Right cardiac atrium (tissue), 5 donors: ENCODE measurements around the gene OR9A2. TPM values are rescaled to one million over a fixed set of nuclear protein-coding genes. Genes with fewer than 3 reads are reported as not detected.

ENCODE experiments used
- ATAC-seq, 2 donors: fragments of 200-7000 bp; cut with Tn5 transposase; one replicate each; pipeline versions ENCODE4 v1.8.0 to v1.9.1; 2020; ENCODE audit warnings: moderate library complexity in 2 of 2, mild to moderate bottlenecking in 1 of 2
- DNase-seq, 3 donors: peaks; one replicate each; pipeline ENCODE4 v3.0.0-alpha.2; 2020
- H3K27ac ChIP-seq: one replicate; pipeline ENCODE4 v1.5.1; 2013; ENCODE audit warnings: mild to moderate bottlenecking, low read length, control low read depth, moderate library complexity
- H3K27me3 ChIP-seq: one replicate; pipeline ENCODE4 v1.6.1; 2013; ENCODE audit not compliant: control insufficient read depth, insufficient read depth
- H3K4me1 ChIP-seq: one replicate; pipeline ENCODE4 v1.6.1; 2013; ENCODE audit warnings: low read length; ENCODE audit not compliant: control insufficient read depth, insufficient read depth
- H3K4me3 ChIP-seq: one replicate; pipeline ENCODE4 v1.5.1; 2013; ENCODE audit warnings: low read length, control low read depth
- H3K9me3 ChIP-seq: one replicate; pipeline ENCODE4 v1.6.1; 2013; ENCODE audit warnings: low read length; ENCODE audit not compliant: control insufficient read depth
- WGBS: extraction: QIAGEN DNeasy Blood & Tissue Kit; methylation state at CpG from one replicate; pipeline ENCODE4 v1.1.7; 2013; 5-methylcytosine and 5-hydroxymethylcytosine counted together
- intact Hi-C, 4 donors: fragments of 100-400 bp; cut with DNase I; formaldehyde crosslinking; loops; one replicate each; pipeline versions ENCODE4 v1.11.0 to v1.14.0; 2022 to 2023
- polyA plus RNA-seq: library from polyadenylated mRNA; stranded (reverse); fragments of 200-250 nt; gene quantifications from one replicate; pipeline ENCODE4 v1.2.3, GENCODE V29; 2013
- total RNA-seq, 4 donors: library from RNA; stranded (reverse); fragmentation: NEBNext Ultra II Directional; extraction: Animal tissue kit (Norgen Biotek cat#: 25700); gene quantifications; one replicate each; pipeline ENCODE4 v1.2.1, GENCODE V29; 2021
- donor health status: healthy with polysubstance abuse.
- donor health status: DM: no; HTN: yes; CAD: no.
- donor health status: DM: no; HTN: no; CAD: no.
- donor health status: DM: no; HTN: yes; CAD: no; lungs with severe emphysema.
- donor health status: DM: yes; HTN: yes; CAD: no.

The OR9A2 gene
- total and polyA plus RNA-seq, 5 donors, result not detected

DNA sequence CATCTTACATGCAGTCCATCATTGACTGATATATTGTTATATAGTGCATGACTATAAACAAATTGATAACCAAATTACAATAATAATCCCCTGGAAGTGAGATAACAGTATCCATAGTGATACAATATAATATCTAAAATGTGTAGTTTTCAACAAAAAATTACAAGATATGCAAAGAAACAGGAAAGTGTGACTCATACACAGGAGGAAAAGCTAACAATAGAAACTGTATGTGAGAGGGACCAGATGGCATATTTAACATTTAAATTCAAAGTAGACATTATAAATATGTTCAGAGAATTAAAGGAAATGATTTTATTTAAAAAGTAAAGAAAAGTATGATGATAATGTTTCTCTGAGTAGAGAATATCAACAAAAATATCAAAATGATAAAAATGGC, 8.0 kb downstream of the OR9A2 start:
- H3K4me1 ChIP-seq, result no peaks in the 10 kb centered on the region
- H3K27me3 ChIP-seq, result no peaks in the 10 kb centered on the region
- H3K4me3 ChIP-seq, result no peak overlapping the region
- intact Hi-C loops, result no loop called here
- no peak for DNase-seq
- no peak for ATAC-seq
- no peak overlapping the region for H3K27ac ChIP-seq
- no peaks in the 10 kb centered on the region for H3K9me3 ChIP-seq

DNA sequence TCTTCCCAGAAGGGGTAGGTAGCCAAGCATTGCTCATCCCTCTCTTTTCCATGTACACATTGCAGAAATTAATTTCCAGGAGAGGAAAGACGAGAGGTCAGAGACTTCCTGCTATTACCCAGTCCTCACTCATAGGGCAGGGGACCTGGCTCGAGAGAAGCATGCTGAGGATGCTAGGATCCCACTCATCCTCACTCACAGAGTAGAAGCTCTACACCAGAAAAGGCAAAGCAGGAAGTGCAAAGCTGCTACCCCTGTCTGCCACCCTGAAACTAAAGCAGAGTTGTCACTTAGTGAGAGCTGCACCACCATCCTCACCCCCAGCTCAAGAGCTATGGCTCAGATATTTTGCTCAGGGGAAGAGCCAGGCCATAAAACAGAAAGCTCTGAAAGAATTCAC, 9.9 kb downstream of the OR9A2 start:
- H3K27ac ChIP-seq, result no peak overlapping the region
- H3K4me3 ChIP-seq, result no peak overlapping the region
- no peaks in the 10 kb centered on the region for H3K4me1 ChIP-seq
- H3K9me3 ChIP-seq, result no peaks in the 10 kb centered on the region
- H3K27me3 ChIP-seq, result no peaks in the 10 kb centered on the region
- intact Hi-C loops, result no loop called here
- whole genome bisulfite sequencing, result 56% methylated on average over 2 of the region's 2 CpGs
- DNase-seq (no peak), ATAC-seq (no peak)

- WGBS, result 78% methylated on average over 3 of the region's 3 CpGs
Measured at GRCh38 chr7:143015926-143016490, 10.9 kb downstream of the OR9A2 start.

DNA sequence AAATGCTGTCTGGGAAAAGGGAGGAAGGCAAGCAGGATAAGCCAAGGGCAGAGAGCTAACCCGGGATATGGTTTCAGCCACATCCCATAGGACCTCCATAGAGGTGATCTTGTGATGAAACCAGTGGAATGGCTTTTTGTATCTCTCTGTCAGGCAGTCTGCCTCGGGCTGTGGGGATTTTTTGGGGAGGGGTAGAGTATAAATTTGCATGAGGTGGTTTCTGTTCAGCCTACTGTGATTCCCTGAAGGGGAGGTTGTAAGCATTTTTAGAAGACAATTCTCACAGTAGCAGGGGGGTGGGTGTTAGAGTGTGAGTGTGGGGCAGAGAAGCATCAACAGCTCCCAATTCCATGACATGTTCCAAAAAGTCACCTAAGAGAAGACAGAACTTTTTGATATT, 11.8 kb downstream of the OR9A2 start:
- 60% methylated on average over 2 of the region's 2 CpGs for WGBS
- no peak for ATAC-seq
- no peak for DNase-seq
- intact Hi-C loops, result no loop called here
- Histone ChIP-seq H3K27me3 (no peaks in the 10 kb centered on the region), H3K4me1 (no peaks in the 10 kb centered on the region), H3K4me3 (no peak overlapping the region), H3K27ac (no peak overlapping the region), H3K9me3 (no peaks in the 10 kb centered on the region)

More at GRCh38 chr7:143015926-143016490, 10.9 kb downstream of the OR9A2 start:
- no peaks in the 10 kb centered on the region for H3K27me3 ChIP-seq
- no peaks in the 10 kb centered on the region for H3K4me1 ChIP-seq
- no peak for DNase-seq
- H3K9me3 ChIP-seq, result no peaks in the 10 kb centered on the region
- intact Hi-C loops, result no loop called here
- no peak overlapping the region for H3K4me3 ChIP-seq
- no peak overlapping the region for H3K27ac ChIP-seq
- no peak for ATAC-seq

GRCh38 chr7:143013893-143014292, 13.0 kb downstream of the OR9A2 start:
- Histone ChIP-seq H3K9me3 (no peaks in the 10 kb centered on the region), H3K4me1 (no peaks in the 10 kb centered on the region), H3K27ac (no peak overlapping the region), H3K4me3 (no peak overlapping the region), H3K27me3 (no peaks in the 10 kb centered on the region)
- DNase-seq (no peak), ATAC-seq (peak in 1 of 2 donors; percentile 23)
- intact Hi-C loops, result no loop called here
- WGBS, result 49% methylated on average over 5 of the region's 5 CpGs

DNA sequence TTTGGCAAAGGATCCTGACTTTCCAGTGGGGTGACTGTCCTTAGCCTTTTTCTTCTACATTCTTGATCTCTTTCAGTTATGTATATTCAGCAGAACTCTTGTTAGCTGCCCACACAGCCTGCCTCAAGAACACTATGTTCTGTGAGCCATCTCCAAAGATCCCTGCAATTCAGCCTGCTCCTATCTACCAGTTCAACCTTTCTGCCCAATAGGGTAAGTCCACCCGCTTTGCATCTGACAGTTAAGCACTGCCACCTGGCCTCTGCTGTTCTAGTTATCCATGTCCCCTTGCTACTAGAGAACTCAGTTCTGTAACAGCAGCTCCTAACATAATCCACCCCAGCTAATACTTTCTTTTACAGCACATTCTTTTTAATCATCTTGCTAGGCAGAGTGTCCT, 13.5 kb downstream of the OR9A2 start:
- 65% methylated on average over 1 of the region's 1 CpG for WGBS
- no peak for ATAC-seq
- no peaks in the 10 kb centered on the region for H3K27me3 ChIP-seq
- H3K4me3 ChIP-seq, result no peak overlapping the region
- DNase-seq, result no peak
- H3K9me3 ChIP-seq, result no peaks in the 10 kb centered on the region
- intact Hi-C loops, result no loop called here
- H3K27ac ChIP-seq, result no peak overlapping the region
- no peaks in the 10 kb centered on the region for H3K4me1 ChIP-seq

GRCh38 chr7:143012409-143012808, 14.5 kb downstream of the OR9A2 start:
- ATAC-seq (no peak), DNase-seq (no peak)
- 92% methylated on average over 4 of the region's 4 CpGs for WGBS
- H3K27me3 ChIP-seq, result no peaks in the 10 kb centered on the region
- H3K9me3 ChIP-seq, result no peaks in the 10 kb centered on the region
- no peaks in the 10 kb centered on the region for H3K4me1 ChIP-seq
- intact Hi-C loops, result no loop called here
- H3K4me3 ChIP-seq, result no peak overlapping the region
- no peak overlapping the region for H3K27ac ChIP-seq

DNA sequence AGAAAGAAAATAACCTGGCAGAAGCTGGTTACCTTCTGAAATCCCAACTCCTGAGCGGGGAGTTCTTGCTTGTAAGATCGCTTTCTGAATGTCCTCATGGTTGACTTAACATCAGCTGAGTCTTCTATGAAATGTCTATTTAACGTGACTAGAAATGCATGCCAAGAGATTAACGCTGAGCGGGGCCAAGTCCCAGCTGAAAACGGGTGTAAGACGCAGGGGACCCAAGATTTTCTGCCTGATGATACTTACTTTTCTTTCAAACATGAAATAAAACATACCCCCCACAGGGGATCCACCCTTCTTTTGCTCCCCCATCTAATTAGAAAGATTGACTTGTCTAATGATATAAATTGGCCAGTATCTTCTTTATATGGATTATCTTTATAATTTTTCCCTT, 14.9 kb downstream of the OR9A2 start:
- no peak for DNase-seq
- H3K27me3 ChIP-seq, result no peaks in the 10 kb centered on the region
- ATAC-seq, result no peak
- H3K4me3 ChIP-seq, result no peak overlapping the region
- 74% methylated on average over 7 of the region's 7 CpGs for WGBS
- no peak overlapping the region for H3K27ac ChIP-seq
- intact Hi-C loops, result no loop called here
- no peaks in the 10 kb centered on the region for H3K4me1 ChIP-seq
- H3K9me3 ChIP-seq, result no peaks in the 10 kb centered on the region

DNA sequence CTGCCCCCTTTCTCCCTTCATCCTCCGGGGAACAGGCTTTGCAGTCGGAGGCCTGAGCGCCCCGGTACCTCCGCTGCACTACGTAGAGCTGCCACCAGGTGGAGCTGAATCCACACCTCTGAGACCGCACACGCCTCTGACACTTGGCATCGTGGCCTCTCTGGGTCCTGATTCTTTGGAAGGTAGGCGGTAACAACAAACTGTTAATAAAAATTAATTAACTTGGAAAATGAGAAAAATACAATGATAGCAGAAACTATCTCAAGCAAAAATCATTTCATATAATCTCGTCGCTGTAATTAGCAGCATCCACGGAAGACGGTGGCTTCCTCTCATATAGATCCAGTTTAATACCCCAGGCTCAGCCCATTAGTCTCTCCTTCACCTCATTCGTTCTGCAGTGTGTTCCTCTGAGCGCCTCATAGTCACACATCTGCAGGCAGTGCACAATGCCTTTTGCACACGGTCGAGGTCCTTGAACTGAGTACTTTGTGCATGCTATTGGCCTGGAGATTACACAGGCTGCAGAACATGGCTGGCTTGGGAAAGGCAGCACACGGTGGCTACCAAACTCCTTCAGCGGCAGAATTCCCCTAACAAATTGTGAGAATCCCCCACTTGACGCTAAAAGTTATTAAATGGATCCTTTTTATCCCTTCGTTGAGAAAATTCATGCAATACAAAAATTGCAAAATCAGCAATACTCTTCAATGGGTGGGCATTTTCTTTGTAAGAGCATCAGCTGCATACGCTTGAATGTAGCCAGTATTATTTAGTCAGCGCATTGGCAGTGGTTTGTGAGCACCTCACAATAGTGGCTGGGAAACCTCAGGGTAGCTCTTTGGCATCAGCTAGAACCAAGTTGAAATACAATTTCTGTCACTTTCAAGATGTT, 18.7 kb downstream of the OR9A2 start:
- ATAC-seq, result peak; percentile 89 to 93
- 40% methylated on average over 24 of the region's 24 CpGs for WGBS
- H3K4me1 ChIP-seq, result no peaks in the 10 kb centered on the region
- no peaks in the 10 kb centered on the region for H3K9me3 ChIP-seq
- peak; percentile 71 to 92 (median 89) for DNase-seq
- H3K27ac ChIP-seq, result no peak overlapping the region
- intact Hi-C loops, result loop anchor here (1.0 to 5.0 kb wide), 4 partner anchors 205 to 209 kb away; no protein-coding TSS in a partner anchor
- H3K27me3 ChIP-seq, result no peaks in the 10 kb centered on the region
- no peak overlapping the region for H3K4me3 ChIP-seq

- no peak overlapping the region for H3K4me3 ChIP-seq
- no peaks in the 10 kb centered on the region for H3K9me3 ChIP-seq
- WGBS, result 70% methylated on average over 6 of the region's 6 CpGs
- no peaks in the 10 kb centered on the region for H3K27me3 ChIP-seq
- no peaks in the 10 kb centered on the region for H3K4me1 ChIP-seq
- no peak overlapping the region for H3K27ac ChIP-seq
- ATAC-seq, result no peak
- intact Hi-C loops, result loop anchor here in 1 of 4 donors (5.0 kb wide), 1 partner anchor 212 kb away; no protein-coding TSS in a partner anchor
- no peak for DNase-seq
Measured at GRCh38 chr7:143005632-143006260, 21.2 kb downstream of the OR9A2 start.
